DOHH2 (cell line): ENCODE data around the gene CTTNBP2.

Experiments used
- H3F3A ChIP-seq: fragments of 200-600 bp; sonication (generic), shearing (Covaris generic); 2 replicates; pipeline ENCODE4 v1.6.0; 2016; ENCODE audit warnings: antibody characterized with exemption, mild to moderate bottlenecking; ENCODE audit not compliant: control insufficient read depth, insufficient read depth
- H3K27ac ChIP-seq: fragments of 200-600 bp; sonication (generic); 2 replicates; pipeline ENCODE4 v1.5.1; 2014; ENCODE audit warnings: low read depth, mild to moderate bottlenecking, low read length, moderate library complexity
- H3K27me3 ChIP-seq: fragments of 200-600 bp; sonication (generic); 2 replicates; pipeline ENCODE4 v1.6.1; 2014; ENCODE audit warnings: mild to moderate bottlenecking, low read length, mixed read lengths; ENCODE audit not compliant: control insufficient read depth
- H3K36me3 ChIP-seq: fragments of 200-600 bp; sonication (generic); 2 replicates; pipeline ENCODE4 v1.6.1; 2014; ENCODE audit warnings: mild to moderate bottlenecking, low read length, moderate library complexity, mixed read lengths; ENCODE audit not compliant: control insufficient read depth
- H3K4me1 ChIP-seq: fragments of 200-600 bp; sonication (generic); 2 replicates; pipeline ENCODE4 v1.6.1; 2014; ENCODE audit warnings: mild to moderate bottlenecking, low read length, mixed read lengths; ENCODE audit not compliant: control insufficient read depth
- H3K4me2 ChIP-seq: fragments of 200-600 bp; sonication (generic); 2 replicates; pipeline ENCODE4 v1.6.0; 2014; ENCODE audit warnings: mild to moderate bottlenecking, low read length, moderate library complexity
- H3K4me3 ChIP-seq: fragments of 200-600 bp; sonication (generic); 2 replicates; pipeline ENCODE4 v1.5.1; 2014; ENCODE audit warnings: mild to moderate bottlenecking, low read length, mixed read lengths
- H3K79me2 ChIP-seq: fragments of 200-600 bp; sonication (generic); 2 replicates; pipeline ENCODE4 v1.6.1; 2014; ENCODE audit warnings: mild to moderate bottlenecking, low read length, mixed read lengths; ENCODE audit not compliant: control insufficient read depth
- H3K9me2 ChIP-seq: fragments of 200-600 bp; sonication (generic); replicated peaks from 2 replicates; pipeline ENCODE4 v1.6.1; 2014; ENCODE audit warnings: mild to moderate bottlenecking, low read length, mixed read lengths; ENCODE audit not compliant: control insufficient read depth
- H3K9me3 ChIP-seq: fragments of 200-600 bp; sonication (generic); 2 replicates; pipeline ENCODE4 v1.6.1; 2014; ENCODE audit warnings: antibody characterized with exemption, low read length, mixed read lengths; ENCODE audit not compliant: control insufficient read depth, insufficient read depth
- H4K20me1 ChIP-seq: fragments of 200-600 bp; sonication (generic); 2 replicates; pipeline ENCODE4 v1.6.0; 2014; ENCODE audit warnings: low read depth, mild to moderate bottlenecking, antibody characterized with exemption, low read length, moderate library complexity; ENCODE audit not compliant: control insufficient read depth, insufficient read depth
- CTCF ChIP-seq: fragments of 200-600 bp; sonication (generic); IDR thresholded peaks from one replicate; pipeline ENCODE4 v1.5.1; 2014; ENCODE audit warnings: antibody characterized with exemption, mild to moderate bottlenecking, low read depth, low read length; ENCODE audit not compliant: poor library complexity, severe bottlenecking
- EZH2phosphoT487 ChIP-seq: fragments of 200-600 bp; sonication (generic); IDR thresholded peaks from 2 replicates; pipeline ENCODE4 v1.6.1; 2017; ENCODE audit warnings: borderline replicate concordance, mild to moderate bottlenecking, antibody characterized with exemption, low read length, moderate library complexity, mixed read lengths

CTTNBP2 gene

GRCh38 chr7:117901089-117901797 is 28.0 kb upstream of the CTTNBP2 start:
- no peak overlapping the region for H3K4me3 ChIP-seq
- no peaks in the 10 kb centered on the region for H3K9me2 ChIP-seq
- TF ChIP-seq EZH2phosphoT487 (no peak), CTCF (no peak)
- H3K27me3 ChIP-seq: no peaks in the 10 kb centered on the region
- H3K9me3 ChIP-seq: no peaks in the 10 kb centered on the region
- no peaks in the 10 kb centered on the region for H4K20me1 ChIP-seq
- no peak overlapping the region for H3K4me2 ChIP-seq
- H3K79me2 ChIP-seq: no peaks in the 10 kb centered on the region
- H3K36me3 ChIP-seq: no peaks in the 10 kb centered on the region
- H3K4me1 ChIP-seq: no peaks in the 10 kb centered on the region
- no peaks in the 10 kb centered on the region for H3F3A ChIP-seq
- no peak overlapping the region for H3K27ac ChIP-seq

GRCh38 chr7:117896339-117896738 is 23.1 kb upstream of the CTTNBP2 start:
- Histone ChIP-seq H3K4me1 (no peaks in the 10 kb centered on the region), H3K9me2 (no peaks in the 10 kb centered on the region), H3F3A (no peaks in the 10 kb centered on the region), H3K9me3 (no peaks in the 10 kb centered on the region), H4K20me1 (no peaks in the 10 kb centered on the region), H3K27ac (no peak overlapping the region), H3K27me3 (no peaks in the 10 kb centered on the region), H3K36me3 (no peaks in the 10 kb centered on the region), H3K4me3 (no peak overlapping the region), H3K79me2 (no peaks in the 10 kb centered on the region), H3K4me2 (no peak overlapping the region)
- TF ChIP-seq CTCF (no peak), EZH2phosphoT487 (no peak)

GRCh38 chr7:117895276-117895675 is 22.0 kb upstream of the CTTNBP2 start:
- Histone ChIP-seq H3K27ac (no peak overlapping the region), H3K79me2 (no peaks in the 10 kb centered on the region), H3K36me3 (no peaks in the 10 kb centered on the region), H3F3A (no peaks in the 10 kb centered on the region), H3K4me3 (no peak overlapping the region), H3K27me3 (no peaks in the 10 kb centered on the region), H3K9me3 (no peaks in the 10 kb centered on the region), H3K9me2 (no peaks in the 10 kb centered on the region), H3K4me2 (no peak overlapping the region), H4K20me1 (no peaks in the 10 kb centered on the region), H3K4me1 (no peaks in the 10 kb centered on the region)
- TF ChIP-seq EZH2phosphoT487 (no peak), CTCF (no peak)

GRCh38 chr7:117894037-117894436 is 20.8 kb upstream of the CTTNBP2 start:
- H3K4me1 ChIP-seq: no peaks in the 10 kb centered on the region
- H3K4me3 ChIP-seq: no peak overlapping the region
- no peaks in the 10 kb centered on the region for H3K27me3 ChIP-seq
- no peak overlapping the region for H3K4me2 ChIP-seq
- no peak overlapping the region for H3K27ac ChIP-seq
- no peaks in the 10 kb centered on the region for H3F3A ChIP-seq
- H3K36me3 ChIP-seq: no peaks in the 10 kb centered on the region
- H3K9me3 ChIP-seq: no peaks in the 10 kb centered on the region
- no peaks in the 10 kb centered on the region for H3K9me2 ChIP-seq
- H4K20me1 ChIP-seq: no peaks in the 10 kb centered on the region
- no peaks in the 10 kb centered on the region for H3K79me2 ChIP-seq
- no peak for TF ChIP-seq CTCF
- TF ChIP-seq EZH2phosphoT487: no peak
